ENCODE measurements around the gene BCL7C.

DNA sequence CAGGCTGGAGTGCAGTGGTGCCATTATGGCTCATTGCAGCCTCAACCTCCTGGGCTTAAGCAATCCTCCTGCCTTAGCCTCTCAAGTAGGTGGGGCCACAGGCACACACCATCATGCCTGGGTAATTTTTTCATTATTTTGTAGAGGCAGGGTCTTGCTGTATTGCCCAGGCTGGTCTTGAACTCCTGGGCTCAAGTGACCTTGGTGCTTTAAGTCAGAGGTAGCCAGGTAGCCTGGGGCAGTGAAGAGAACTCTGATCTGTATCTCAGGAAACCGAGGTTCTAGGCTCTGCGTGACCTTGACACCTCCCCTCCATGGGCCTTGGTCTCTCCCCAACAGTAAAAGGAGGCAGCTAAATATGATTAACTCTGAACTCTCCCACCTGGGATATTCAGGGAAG lies 5.9 kb upstream of the BCL7C start:
- TF ChIP-seq EZH2 (IDR thresholded peaks at IDR 0.05), result no peak
- TF ChIP-seq POLR2AphosphoS5 (IDR thresholded peaks at IDR 0.05; ENCODE audit: borderline replicate concordance, low read depth, low read length), result no peak
